Karpas-422 (cell line): Measurements from ENCODE around the gene SLC26A9. TPM values are rescaled to one million over a fixed set of nuclear protein-coding genes. Genes with fewer than 3 reads are reported as not detected.

Experiments used
- DNase-seq: peaks from one replicate; pipeline ENCODE4 v3.0.0-alpha.2; 2015
- H2AFZ ChIP-seq: fragments of 200-600 bp; sonication (generic); 2 replicates; pipeline ENCODE4 v1.6.1; 2014; ENCODE audit warnings: antibody characterized with exemption, low read length, mixed read lengths
- H3K27ac ChIP-seq: fragments of 200-600 bp; sonication (generic); 2 replicates; pipeline ENCODE4 v1.5.1; 2014; ENCODE audit warnings: mild to moderate bottlenecking, low read length, moderate library complexity
- H3K27me3 ChIP-seq: fragments of 200-600 bp; sonication (generic); 2 replicates; pipeline ENCODE4 v1.6.1; 2014; ENCODE audit warnings: low read length, mixed read lengths
- H3K36me3 ChIP-seq: fragments of 200-600 bp; sonication (generic); 2 replicates; pipeline ENCODE4 v1.6.1; 2014; ENCODE audit warnings: low read length, mixed read lengths; ENCODE audit not compliant: insufficient read depth
- H3K4me1 ChIP-seq: fragments of 200-600 bp; sonication (generic); 2 replicates; pipeline ENCODE4 v1.6.1; 2014; ENCODE audit warnings: mild to moderate bottlenecking, low read length, mixed read lengths
- H3K4me2 ChIP-seq: fragments of 200-600 bp; sonication (generic); 2 replicates; pipeline ENCODE4 v1.6.1; 2014; ENCODE audit warnings: low read length, low read depth, mild to moderate bottlenecking; ENCODE audit not compliant: poor library complexity, severe bottlenecking
- H3K4me3 ChIP-seq: fragments of 200-600 bp; sonication (generic); 2 replicates; pipeline ENCODE4 v1.5.1; 2014; ENCODE audit warnings: mild to moderate bottlenecking, antibody characterized with exemption, low read length, mixed read lengths
- H3K79me2 ChIP-seq: fragments of 200-600 bp; sonication (generic); 2 replicates; pipeline ENCODE4 v1.6.1; 2014; ENCODE audit warnings: mild to moderate bottlenecking, low read length, mixed read lengths
- H3K9ac ChIP-seq: fragments of 200-600 bp; sonication (generic); 2 replicates; pipeline ENCODE4 v1.6.0; 2014; ENCODE audit warnings: low read length
- H3K9me2 ChIP-seq: fragments of 200-600 bp; sonication (generic), shearing (Covaris generic); replicated peaks from 2 replicates; pipeline ENCODE4 v1.6.0; 2014; ENCODE audit warnings: mild to moderate bottlenecking, low read length, moderate library complexity; ENCODE audit not compliant: insufficient read depth
- H3K9me3 ChIP-seq: fragments of 300-700, 200-600 bp; sonication (generic); 2 replicates; pipeline ENCODE4 v1.6.1; 2014; ENCODE audit warnings: low read length, mixed read lengths
- H4K20me1 ChIP-seq: fragments of 200-600 bp; sonication (generic); 2 replicates; pipeline ENCODE4 v1.6.1; 2014; ENCODE audit warnings: mild to moderate bottlenecking, antibody characterized with exemption, low read length, low read depth; ENCODE audit not compliant: insufficient read depth
- total RNA-seq: library from RNA; depleted of rRNA; stranded (reverse); fragments of >200 nt; shearing (Covaris generic); gene quantifications from 2 replicates; pipeline ENCODE4 v1.2.3, GENCODE V29; 2014; ENCODE audit warnings: low replicate concordance

The SLC26A9 gene
- total RNA-seq, 1 experiment from 2014 or later: not detected

GRCh38 chr1:205985330-205986005 lies 42.2 kb upstream of the SLC26A9 start:
- Histone ChIP-seq H3K27ac (no peak overlapping the region), H3K36me3 (no peaks in the 10 kb centered on the region), H3K9ac (no peak overlapping the region), H3K4me1 (no peaks in the 10 kb centered on the region), H3K4me2 (no peak overlapping the region), H3K4me3 (no peak overlapping the region), H3K9me3 (no peaks in the 10 kb centered on the region), H2AFZ (no peak overlapping the region), H3K9me2 (no peaks in the 10 kb centered on the region), H3K27me3 (no peaks in the 10 kb centered on the region), H4K20me1 (no peaks in the 10 kb centered on the region), H3K79me2 (no peaks in the 10 kb centered on the region)
- no peak for DNase-seq

- peak; percentile 74 for DNase-seq
- H3K4me2 ChIP-seq: no peak overlapping the region
- H3K79me2 ChIP-seq: no peaks in the 10 kb centered on the region
Measured at GRCh38 chr1:205983925-205984725, 40.9 kb upstream of the SLC26A9 start.

GRCh38 chr1:205981257-205981656 lies 38.0 kb upstream of the SLC26A9 start:
- no peak overlapping the region for H2AFZ ChIP-seq
- no peaks in the 10 kb centered on the region for H3K9me3 ChIP-seq
- H3K36me3 ChIP-seq: no peaks in the 10 kb centered on the region
- no peak overlapping the region for H3K27ac ChIP-seq
- H3K27me3 ChIP-seq: no peaks in the 10 kb centered on the region
- H4K20me1 ChIP-seq: no peaks in the 10 kb centered on the region
- H3K9me2 ChIP-seq: no peaks in the 10 kb centered on the region
- no peak overlapping the region for H3K4me2 ChIP-seq
- no peak overlapping the region for H3K4me3 ChIP-seq
- no peak for DNase-seq
- no peaks in the 10 kb centered on the region for H3K79me2 ChIP-seq
- no peaks in the 10 kb centered on the region for H3K4me1 ChIP-seq
- H3K9ac ChIP-seq: no peak overlapping the region

More at GRCh38 chr1:205983925-205984725, 40.9 kb upstream of the SLC26A9 start:
- Histone ChIP-seq H2AFZ (no peak overlapping the region), H3K4me1 (no peaks in the 10 kb centered on the region), H3K9me2 (no peaks in the 10 kb centered on the region), H4K20me1 (no peaks in the 10 kb centered on the region), H3K27ac (no peak overlapping the region), H3K4me3 (no peak overlapping the region), H3K9ac (no peak overlapping the region), H3K9me3 (no peaks in the 10 kb centered on the region), H3K36me3 (no peaks in the 10 kb centered on the region), H3K27me3 (no peaks in the 10 kb centered on the region)

GRCh38 chr1:205980237-205980870 lies 37.1 kb upstream of the SLC26A9 start:
- Histone ChIP-seq H4K20me1 (no peaks in the 10 kb centered on the region), H3K27me3 (no peaks in the 10 kb centered on the region), H3K4me2 (no peak overlapping the region), H3K36me3 (no peaks in the 10 kb centered on the region), H3K9me3 (no peaks in the 10 kb centered on the region), H2AFZ (no peak overlapping the region), H3K27ac (no peak overlapping the region), H3K9me2 (no peaks in the 10 kb centered on the region), H3K9ac (no peak overlapping the region), H3K4me3 (no peak overlapping the region), H3K4me1 (no peaks in the 10 kb centered on the region), H3K79me2 (no peaks in the 10 kb centered on the region)
- no peak for DNase-seq

- Histone ChIP-seq H3K4me3 (no peak overlapping the region), H3K9me2 (no peaks in the 10 kb centered on the region), H3K79me2 (no peaks in the 10 kb centered on the region), H4K20me1 (no peaks in the 10 kb centered on the region), H3K4me1 (no peaks in the 10 kb centered on the region), H2AFZ (no peak overlapping the region), H3K27me3 (no peaks in the 10 kb centered on the region), H3K27ac (no peak overlapping the region), H3K9ac (no peak overlapping the region), H3K9me3 (no peaks in the 10 kb centered on the region), H3K36me3 (no peaks in the 10 kb centered on the region), H3K4me2 (no peak overlapping the region)
- DNase-seq: no peak
Measured at GRCh38 chr1:205979301-205979700, 36.0 kb upstream of the SLC26A9 start.

GRCh38 chr1:205978676-205979075 lies 35.4 kb upstream of the SLC26A9 start:
- Histone ChIP-seq H3K27ac (no peak overlapping the region), H3K4me2 (no peak overlapping the region), H3K4me3 (no peak overlapping the region), H3K36me3 (no peaks in the 10 kb centered on the region), H3K4me1 (no peaks in the 10 kb centered on the region), H4K20me1 (no peaks in the 10 kb centered on the region), H3K9me3 (no peaks in the 10 kb centered on the region), H3K9ac (no peak overlapping the region), H3K79me2 (no peaks in the 10 kb centered on the region), H2AFZ (no peak overlapping the region), H3K9me2 (no peaks in the 10 kb centered on the region), H3K27me3 (no peaks in the 10 kb centered on the region)
- no peak for DNase-seq

- Histone ChIP-seq H3K79me2 (no peaks in the 10 kb centered on the region), H3K27me3 (no peaks in the 10 kb centered on the region), H3K4me3 (no peak overlapping the region), H3K4me2 (no peak overlapping the region), H3K36me3 (no peaks in the 10 kb centered on the region), H3K4me1 (no peaks in the 10 kb centered on the region), H4K20me1 (no peaks in the 10 kb centered on the region), H3K9ac (no peak overlapping the region), H3K27ac (no peak overlapping the region), H3K9me3 (no peaks in the 10 kb centered on the region), H2AFZ (no peak overlapping the region), H3K9me2 (no peaks in the 10 kb centered on the region)
- DNase-seq: peak; percentile 90
Measured at GRCh38 chr1:205977402-205978014, 34.3 kb upstream of the SLC26A9 start.
